GM19468 (cell line): ENCODE results near the gene ZNF136.

Experiments
- ATAC-seq: cut with Tn5 transposase; IDR thresholded peaks from one replicate; pipeline ENCODE4 v1.9.1; 2021; ENCODE audit warnings: mild to moderate bottlenecking, moderate library complexity, moderate number of reproducible peaks; ENCODE audit not compliant: unreplicated experiment; ENCODE audit errors: extremely low read depth

The ZNF136 gene

GRCh38 chr19:12187625-12188024, 24.7 kb downstream of the ZNF136 start:
- ATAC-seq = no peak

GRCh38 chr19:12194827-12195731, 32.2 kb downstream of the ZNF136 start:
- no peak for ATAC-seq

GRCh38 chr19:12198136-12198535, 35.2 kb downstream of the ZNF136 start:
- ATAC-seq = no peak

GRCh38 chr19:12199757-12200419, 37.0 kb downstream of the ZNF136 start:
- ATAC-seq = no peak

- ATAC-seq = no peak
Measured at GRCh38 chr19:12202250-12202649, 39.4 kb downstream of the ZNF136 start.

GRCh38 chr19:12205296-12205695, 42.4 kb downstream of the ZNF136 start:
- ATAC-seq = no peak

- ATAC-seq = no peak
Measured at GRCh38 chr19:12208221-12208620, 45.3 kb downstream of the ZNF136 start.

- ATAC-seq = no peak
Measured at GRCh38 chr19:12217332-12217731, 54.4 kb downstream of the ZNF136 start.

GRCh38 chr19:12222980-12223630, 60.2 kb downstream of the ZNF136 start:
- ATAC-seq = no peak

- ATAC-seq = no peak
Measured at GRCh38 chr19:12224676-12225075, 61.8 kb downstream of the ZNF136 start.

GRCh38 chr19:12229990-12230389, 67.1 kb downstream of the ZNF136 start:
- ATAC-seq = no peak

- no peak for ATAC-seq
Measured at GRCh38 chr19:12230751-12231733, 68.1 kb downstream of the ZNF136 start.

- no peak for ATAC-seq
Measured at GRCh38 chr19:12232961-12233360, 70.1 kb downstream of the ZNF136 start.

- no peak for ATAC-seq
Measured at GRCh38 chr19:12237143-12237839, 74.4 kb downstream of the ZNF136 start.
